GM21529 (cell line): ENCODE results near the gene APC.
A peak's percentile ranks its signal among the peaks of the same experiment; 100 is the strongest.
"Not testable (repeated sequence)": the region's sequence is repeated elsewhere in the genome, so short reads cannot be mapped to it uniquely, and the experiment has no call there.

Source experiments
- ATAC-seq: cut with Tn5 transposase; IDR thresholded peaks from one replicate; pipeline ENCODE4 v1.9.1; 2021; ENCODE audit not compliant: unreplicated experiment

The APC gene

GRCh38 chr5:112713206-112713605 lies 24.5 kb upstream of the APC start:
- no peak for ATAC-seq

GRCh38 chr5:112716895-112717294 lies 20.8 kb upstream of the APC start:
- not testable (repeated sequence) for ATAC-seq

GRCh38 chr5:112717506-112718082 lies 20.1 kb upstream of the APC start:
- ATAC-seq = no peak

GRCh38 chr5:112718344-112718743 lies 19.3 kb upstream of the APC start:
- no peak for ATAC-seq

GRCh38 chr5:112720576-112720975 lies 17.1 kb upstream of the APC start:
- ATAC-seq = no peak

GRCh38 chr5:112724901-112725300 lies 12.8 kb upstream of the APC start:
- ATAC-seq = no peak

- no peak for ATAC-seq
Measured at GRCh38 chr5:112729630-112730029, 8.1 kb upstream of the APC start.

- ATAC-seq = no peak
Measured at GRCh38 chr5:112732131-112732530, 5.6 kb upstream of the APC start.

GRCh38 chr5:112733586-112733985 lies 4.1 kb upstream of the APC start:
- no peak for ATAC-seq

- no peak for ATAC-seq
Measured at GRCh38 chr5:112734597-112734996, 3.1 kb upstream of the APC start.

GRCh38 chr5:112735702-112736101 lies 2.0 kb upstream of the APC start:
- no peak for ATAC-seq

GRCh38 chr5:112737070-112737462 lies 619 bp upstream of the APC start:
- ATAC-seq = peak; percentile 0

- ATAC-seq = peak; percentile 29
Measured at GRCh38 chr5:112738191-112738560, 491 bp downstream of the APC start.

- no peak for ATAC-seq
Measured at GRCh38 chr5:112742424-112742823, 4.7 kb downstream of the APC start.

GRCh38 chr5:112743631-112744030 lies 5.9 kb downstream of the APC start:
- ATAC-seq = no peak

- ATAC-seq = no peak
Measured at GRCh38 chr5:112752335-112752734, 14.7 kb downstream of the APC start.

GRCh38 chr5:112755703-112756102 lies 18.0 kb downstream of the APC start:
- no peak for ATAC-seq

GRCh38 chr5:112757468-112758208 lies 20.0 kb downstream of the APC start:
- ATAC-seq = peak; percentile 96

- no peak for ATAC-seq
Measured at GRCh38 chr5:112758676-112759075, 21.0 kb downstream of the APC start.

- ATAC-seq = no peak
Measured at GRCh38 chr5:112762113-112762810, 24.6 kb downstream of the APC start.

GRCh38 chr5:112763165-112763564 lies 25.5 kb downstream of the APC start:
- no peak for ATAC-seq

GRCh38 chr5:112772124-112772523 lies 34.4 kb downstream of the APC start:
- ATAC-seq = no peak
